ENCODE data around the gene PLXNA2. TPM values are rescaled to one million over a fixed set of nuclear protein-coding genes. Genes with fewer than 3 reads are reported as not detected.

The PLXNA2 gene
- total and polyA plus RNA-seq, 2 of the 4 experiments (the other 2 are of a cell fraction), result 0.72 to 1.1 TPM

GRCh38 chr1:208158640-208159554 is 85.3 kb downstream of the PLXNA2 start (continued):
- TF ChIP-seq MAFK (IDR thresholded peaks at IDR 0.05; ENCODE audit: low read depth, low read length), result no peak
- TF ChIP-seq RCOR1 (IDR thresholded peaks at IDR 0.05; ENCODE audit: insufficient replicate concordance, low read length), result no peak

GRCh38 chr1:208157769-208158168 is 86.4 kb downstream of the PLXNA2 start:
- no peaks in the 10 kb centered on the region for H4K20me1 ChIP-seq (ENCODE audit: insufficient read depth, low read length)
- no peak overlapping the region for H2BK15ac ChIP-seq (ENCODE audit: low read depth, low read length)
- no peak overlapping the region for H2BK120ac ChIP-seq (ENCODE audit: low read depth, low read length)
- ChIA-PET CTCF (no interaction called here), POLR2A (ENCODE audit: unreplicated experiment) (no interaction called here)
- peaks cover 15% of the 10 kb centered on the region for H3K9me1 ChIP-seq (ENCODE audit: insufficient read depth, low read length)
- no peak overlapping the region for H2AFZ ChIP-seq (replicated peaks; ENCODE audit: low read length, poor library complexity)
- in situ Hi-C loops (cut with MboI; ENCODE audit: low sequenced_read_pairs) (no loop called here), intact Hi-C loops (cut with micrococcal nuclease) (no loop called here), dilution Hi-C loops (cut with HindIII; ENCODE audit: low sequenced_read_pairs, unreplicated experiment) (no loop called here)
- H3K14ac ChIP-seq (replicated peaks; ENCODE audit: low read depth, low read length), result no peak overlapping the region
- no peak overlapping the region for H2BK5ac ChIP-seq (ENCODE audit: low read depth, low read length, poor library complexity, severe bottlenecking)
- no TSS peak for BruUV-seq (replicated peaks)
- H3K4me1 ChIP-seq (ENCODE audit: control insufficient read depth, insufficient read depth, low read length), result peaks cover 16% of the 10 kb centered on the region
- H3K4me2 ChIP-seq (ENCODE audit: low read depth, low read length), result no peak overlapping the region
- H3K27me3 ChIP-seq (ENCODE audit: control insufficient read depth, insufficient read depth, low read length), result no peaks in the 10 kb centered on the region
- no peak overlapping the region for H3K23ac ChIP-seq (ENCODE audit: low read depth, low read length)
- no peak overlapping the region for H3K9ac ChIP-seq (ENCODE audit: low read depth, low read length)
- no peaks in the 10 kb centered on the region for H3K9me3 ChIP-seq (ENCODE audit: control insufficient read depth, insufficient read depth, low read length)
- no peaks in the 10 kb centered on the region for H3K36me3 ChIP-seq (ENCODE audit: control insufficient read depth, insufficient read depth, low read length)
- no peak overlapping the region for H3K18ac ChIP-seq (ENCODE audit: low read depth, low read length)
- H4K8ac ChIP-seq (ENCODE audit: low read depth in 2 of 2, low read length in 2 of 2), result no peak overlapping the region
- H2BK20ac ChIP-seq (ENCODE audit: low read depth, low read length), result no peak overlapping the region
- no peak overlapping the region for H4K5ac ChIP-seq (ENCODE audit: low read depth, low read length)
- no peak overlapping the region for H2AK9ac ChIP-seq (replicated peaks; ENCODE audit: low read depth, low read length, poor library complexity)
- no peak for ATAC-seq (ENCODE audit: low read depth)
- H4K91ac ChIP-seq (ENCODE audit: insufficient read depth, low read depth, low read length), result no peak overlapping the region
- no peak overlapping the region for H3K4ac ChIP-seq (ENCODE audit: low read depth, low read length)
- 86% methylated on average over 1 of the region's 3 CpGs; no CpG with 5 or more reads in 1 of the 2 experiments for WGBS, 2 experiments (ENCODE audit: extremely low coverage in 2 of 2, insufficient read length in 1 of 2)
- DNase-seq, result no peak
- no peak overlapping the region; the same call in 1 of the 2 replicates for H2AK5ac ChIP-seq (ENCODE audit: low read depth, low read length)
- no peak overlapping the region for H3K4me3 ChIP-seq (ENCODE audit: insufficient read depth, low read depth, low read length)
- no peak overlapping the region for H3K56ac ChIP-seq (ENCODE audit: extremely low read depth, insufficient read depth, low read length)
- H3K79me1 ChIP-seq (ENCODE audit: low read depth in 1 of 2, low read length in 2 of 2), result 0 out of 4 replicates have a peak, but pooled peaks cover 0 to 8% of the 10 kb centered on the region in 2 experiments
- H3K27ac ChIP-seq (ENCODE audit: insufficient read depth, low read length), result no peak overlapping the region
- no peak for TF ChIP-seq MXI1 (IDR thresholded peaks at IDR 0.05; ENCODE audit: borderline replicate concordance, low read depth, low read length)
- TF ChIP-seq RAD21 (IDR thresholded peaks at IDR 0.05; ENCODE audit: low read length), result no peak
- TF ChIP-seq POLR2A (IDR thresholded peaks at IDR 0.05; ENCODE audit: low read depth, low read length), result no peak
- TF ChIP-seq ELK1 (IDR thresholded peaks at IDR 0.05; ENCODE audit: borderline replicate concordance, low read depth, low read length), result no peak
- TF ChIP-seq FOS (IDR thresholded peaks at IDR 0.05; ENCODE audit: low read depth, low read length), result no peak
- TF ChIP-seq CEBPB (IDR thresholded peaks at IDR 0.05; ENCODE audit: low read depth, low read length), result no peak
- TF ChIP-seq MAFK (IDR thresholded peaks at IDR 0.05; ENCODE audit: low read depth, low read length), result no peak
- TF ChIP-seq NFE2L2 (IDR thresholded peaks at IDR 0.05; ENCODE audit: low read depth, low read length), result no peak
- TF ChIP-seq USF2 (IDR thresholded peaks at IDR 0.05; ENCODE audit: low read depth, low read length), result no peak
- no peak for TF ChIP-seq MAZ (IDR thresholded peaks at IDR 0.05; ENCODE audit: borderline replicate concordance, low read depth, low read length)
- no peak for TF ChIP-seq RCOR1 (IDR thresholded peaks at IDR 0.05; ENCODE audit: insufficient replicate concordance, low read length)
- TF ChIP-seq BHLHE40 (IDR thresholded peaks at IDR 0.05; ENCODE audit: low read depth, low read length), result no peak
- no peak for TF ChIP-seq RFX5 (IDR thresholded peaks at IDR 0.05; ENCODE audit: low read depth, low read length)
